Uterus (tissue), 4 donors: ENCODE data around the gene DPH1. TPM values are rescaled to one million over a fixed set of nuclear protein-coding genes. Genes with fewer than 3 reads are reported as not detected.

Experiments
- DNase-seq, 2 donors: peaks; one replicate each; pipeline ENCODE4 v3.0.0-alpha.2; 2019 to 2020
- H3K27ac ChIP-seq, 2 donors: fragments of 200-600 bp; sonication (generic); 1 replicate in 1 of 2; 2 replicates in 1 of 2; pipeline ENCODE4 v1.5.1; 2016 to 2018
- H3K27me3 ChIP-seq, 2 donors: fragments of 200-600 bp; sonication (generic); one replicate each; pipeline ENCODE4 v1.5.1; 2018 to 2019; ENCODE audit warnings: control low read depth in 1 of 2
- H3K36me3 ChIP-seq, 2 donors: fragments of 200-600 bp; sonication (generic); one replicate each; pipeline ENCODE4 v1.5.1; 2019; ENCODE audit warnings: control low read depth in 1 of 2
- H3K4me1 ChIP-seq, 2 donors: fragments of 200-600 bp; sonication (generic); one replicate each; pipeline ENCODE4 v1.5.1; 2018 to 2019; ENCODE audit warnings: control low read depth in 1 of 2
- H3K4me3 ChIP-seq, 2 donors: fragments of 200-600 bp; sonication (generic); 1 replicate in 1 of 2; 2 replicates in 1 of 2; pipeline ENCODE4 v1.5.1; 2018 to 2019; ENCODE audit warnings: mild to moderate bottlenecking in 1 of 2
- H3K9me3 ChIP-seq, 2 donors: fragments of 200-600 bp; sonication (generic); one replicate each; pipeline ENCODE4 v1.5.1; 2019; ENCODE audit warnings: control low read depth in 1 of 2
- CTCF ChIP-seq, 4 experiments: fragments of 200-600 bp in 2 of 4; fragments of 450-650 bp in 2 of 4; sonication (generic) in 2 of 4; IDR thresholded peaks; one replicate each; pipeline ENCODE4 v1.5.1; 2016 to 2019; ENCODE audit warnings: antibody characterized with exemption in 4 of 4, mild to moderate bottlenecking in 2 of 4, moderate library complexity in 1 of 4
- POLR2A ChIP-seq, 2 donors: fragments of 450-650 bp; IDR thresholded peaks; one replicate each; pipeline ENCODE4 v1.6.1; 2016; ENCODE audit warnings: antibody characterized with exemption in 2 of 2, mild to moderate bottlenecking in 1 of 2, moderate library complexity in 1 of 2
- intact Hi-C: fragments of 100-400 bp; cut with DNase I; formaldehyde crosslinking; loops from one replicate; pipeline ENCODE4 v1.15.1; 2023; ENCODE audit warnings: low total_unique reads
- total RNA-seq, 4 donors: library from RNA; depleted of rRNA in 3 of 4; stranded (reverse); fragments of >200 nt in 3 of 4; gene quantifications; one replicate each; pipeline versions ENCODE4 v1.1.0 to v1.2.4, GENCODE V29; 2014 to 2023
- donor health status: DM: yes; HTN: yes; CAD: no.

Gene DPH1
- total RNA-seq, 4 donors from 2014 or later, result 26.8 to 121 (median 49.1) TPM

DNA sequence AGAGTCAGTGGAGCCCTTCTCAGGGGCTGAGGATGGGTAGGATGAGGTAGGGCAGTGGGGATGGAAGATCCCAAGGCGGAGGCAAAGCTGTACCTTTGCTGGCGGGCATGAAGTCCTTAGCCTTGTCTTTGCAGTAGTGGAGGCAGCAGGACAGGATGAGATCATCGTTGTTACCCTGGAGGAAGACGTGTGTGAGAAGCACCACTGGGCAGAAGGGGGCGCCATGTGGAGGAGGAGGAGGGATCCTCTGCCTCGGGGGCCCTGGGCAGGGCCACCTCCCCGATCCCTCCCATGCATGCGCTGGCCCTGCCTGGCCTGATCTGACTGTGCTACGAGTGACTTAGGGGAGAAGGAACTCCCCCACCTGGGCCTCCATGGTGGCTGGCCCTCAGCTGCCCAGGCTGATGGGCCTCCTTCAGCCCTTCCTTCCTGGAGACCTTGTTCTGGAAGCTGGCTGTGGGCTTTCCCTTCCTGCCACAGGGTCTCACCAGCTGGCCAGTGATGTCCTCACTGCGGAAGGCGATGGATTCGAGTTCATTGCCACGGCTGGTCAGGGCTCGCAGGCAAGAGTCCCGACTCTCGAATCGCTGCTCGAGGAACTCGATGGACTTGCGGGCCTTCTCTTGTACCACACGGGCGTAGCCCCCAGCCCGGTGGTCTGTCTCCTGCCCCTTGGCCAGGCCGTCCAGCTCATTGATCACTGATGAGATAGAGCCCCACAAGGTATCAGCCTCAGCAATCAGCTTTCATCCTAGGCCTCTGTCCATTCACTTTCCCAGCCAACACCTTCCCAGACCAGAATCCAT lies 35.2 kb downstream of the DPH1 start:
- Histone ChIP-seq H3K9me3 (no peaks in the 10 kb centered on the region), H3K27ac (peak overlapping the region; percentile 94 to 99), H3K4me3 (no peak overlapping the region), H3K4me1 (peaks cover 18 to 68% of the 10 kb centered on the region in 2 donors), H3K27me3 (no peaks in the 10 kb centered on the region), H3K36me3 (no peaks in the 10 kb centered on the region)
- intact Hi-C loops, result no loop called here
- no peak for TF ChIP-seq POLR2A (IDR thresholded peaks at IDR 0.05)
- peak in 2 of 4 experiments; percentile 23 to 25 for TF ChIP-seq CTCF (IDR thresholded peaks at IDR 0.05)
- peak in 1 of 2 donors; percentile 64 for DNase-seq

- Histone ChIP-seq H3K27ac (peak overlapping the region; percentile 94 to 99), H3K4me3 (no peak overlapping the region), H3K9me3 (no peaks in the 10 kb centered on the region), H3K36me3 (no peaks in the 10 kb centered on the region), H3K4me1 (peaks cover 18 to 60% of the 10 kb centered on the region in 2 donors), H3K27me3 (no peaks in the 10 kb centered on the region)
- DNase-seq, result peak in 1 of 2 donors; percentile 51
- TF ChIP-seq POLR2A (IDR thresholded peaks at IDR 0.05) (no peak), CTCF (IDR thresholded peaks at IDR 0.05) (no peak)
- intact Hi-C loops, result no loop called here
Measured at GRCh38 chr17:2065949-2066400, 36.0 kb downstream of the DPH1 start.

DNA sequence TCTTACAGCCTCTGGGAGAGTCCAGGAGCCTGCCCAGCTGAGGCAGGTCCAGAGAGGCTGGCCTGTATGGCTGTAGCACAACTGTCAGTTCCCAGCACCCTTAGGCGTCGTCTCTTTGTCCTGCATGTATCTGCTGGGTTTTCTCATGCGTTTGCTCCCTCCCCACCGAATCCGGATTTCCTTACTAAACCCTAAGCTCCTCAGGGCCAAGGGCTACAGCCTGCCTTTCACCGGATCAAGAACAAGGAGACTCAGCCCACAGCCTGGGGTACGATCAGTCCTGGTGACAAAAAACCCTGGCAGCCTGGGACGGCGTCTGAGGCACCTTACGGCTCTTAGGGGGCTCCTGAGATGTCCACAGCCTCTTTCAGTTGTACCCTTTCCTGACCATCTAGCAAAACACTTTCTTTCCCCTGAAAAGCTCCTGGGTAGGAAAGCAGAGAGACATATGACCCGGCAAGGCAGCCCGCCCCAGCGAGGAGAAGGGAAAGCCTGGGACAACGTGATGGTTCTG lies 37.2 kb downstream of the DPH1 start:
- Histone ChIP-seq H3K4me3 (no peak overlapping the region), H3K27me3 (no peaks in the 10 kb centered on the region), H3K4me1 (peaks cover 18 to 57% of the 10 kb centered on the region in 2 donors), H3K27ac (peak overlapping the region; percentile 94 to 99), H3K9me3 (no peaks in the 10 kb centered on the region), H3K36me3 (no peaks in the 10 kb centered on the region)
- no peak for TF ChIP-seq POLR2A (IDR thresholded peaks at IDR 0.05)
- no peak for TF ChIP-seq CTCF (IDR thresholded peaks at IDR 0.05)
- intact Hi-C loops, result no loop called here
- DNase-seq, result no peak

GRCh38 chr17:2067608-2068024 lies 37.7 kb downstream of the DPH1 start:
- Histone ChIP-seq H3K4me1 (peaks cover 18 to 55% of the 10 kb centered on the region in 2 donors), H3K9me3 (no peaks in the 10 kb centered on the region), H3K4me3 (no peak overlapping the region), H3K27me3 (no peaks in the 10 kb centered on the region), H3K36me3 (no peaks in the 10 kb centered on the region), H3K27ac (peak overlapping the region; percentile 94 to 99)
- peak; percentile 53 to 79 for DNase-seq
- intact Hi-C loops, result no loop called here
- TF ChIP-seq POLR2A (IDR thresholded peaks at IDR 0.05), result no peak
- TF ChIP-seq CTCF (IDR thresholded peaks at IDR 0.05), result no peak

- Histone ChIP-seq H3K4me3 (no peak overlapping the region), H3K27ac (peak overlapping the region; percentile 94 to 99), H3K9me3 (no peaks in the 10 kb centered on the region), H3K4me1 (peaks cover 15 to 50% of the 10 kb centered on the region in 2 donors), H3K27me3 (no peaks in the 10 kb centered on the region), H3K36me3 (no peaks in the 10 kb centered on the region)
- intact Hi-C loops, result no loop called here
- peak; percentile 55 to 58 for DNase-seq
- no peak for TF ChIP-seq POLR2A (IDR thresholded peaks at IDR 0.05)
- TF ChIP-seq CTCF (IDR thresholded peaks at IDR 0.05), result no peak
Measured at GRCh38 chr17:2068031-2068518, 38.1 kb downstream of the DPH1 start.
